ENCODE measurements around the gene GPR137.
"Not testable (repeated sequence)": the region's sequence is repeated elsewhere in the genome, so short reads cannot be mapped to it uniquely, and the experiment has no call there.

GPR137 gene

DNA sequence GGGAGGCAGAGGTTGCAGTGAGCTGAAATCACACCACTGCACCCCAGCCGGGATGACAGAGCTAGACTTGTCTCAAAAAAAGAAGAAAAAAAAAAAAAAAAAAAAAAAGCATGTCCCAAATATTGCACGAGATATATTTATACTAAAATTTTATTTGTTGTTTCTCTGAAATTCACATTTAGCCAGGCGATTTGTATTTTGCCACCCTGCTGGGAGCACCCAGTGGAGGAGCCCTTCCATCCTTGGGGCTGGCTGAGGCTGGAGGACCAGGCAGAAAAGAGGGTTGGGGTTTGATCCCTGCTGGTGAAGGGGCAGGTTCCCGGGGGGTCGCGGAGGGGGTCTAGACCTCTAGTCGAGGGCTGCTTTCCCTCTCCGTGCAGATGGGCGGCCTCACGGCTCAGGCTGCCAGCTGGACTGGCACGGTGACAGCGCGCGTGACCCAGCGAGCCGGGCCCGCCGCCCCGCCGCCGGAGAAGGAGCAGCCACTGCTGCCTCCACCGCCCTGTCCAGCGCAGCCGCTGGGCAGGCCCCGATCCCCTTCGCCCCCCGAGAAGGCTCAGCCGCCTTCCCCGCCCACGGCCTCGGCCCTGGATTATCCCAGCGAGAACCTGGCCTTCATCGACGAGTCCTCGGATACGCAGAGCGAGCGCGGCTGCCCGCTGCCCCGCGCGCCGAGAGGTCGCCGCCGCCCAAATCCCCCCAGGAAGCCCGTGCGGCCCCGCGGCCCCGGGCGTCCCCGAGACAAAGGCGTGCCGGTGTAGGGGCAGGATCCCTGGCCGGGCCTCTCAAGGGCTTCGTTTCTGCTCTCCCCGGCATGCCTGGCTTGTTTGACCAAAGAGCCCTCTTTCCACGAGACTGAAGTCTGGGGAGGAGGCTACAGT is 13.6 kb downstream of the GPR137 start:
- DNase-seq (ENCODE audit: low read depth in 1 of 2, low spot score in 1 of 2) = no peak
- in situ Hi-C loops (cut with HindIII; ENCODE audit: low pct_unique_long_range_greater_than_20kb, low sequenced_read_pairs) = no loop called here
- no peak for TF ChIP-seq JUND (IDR thresholded peaks at IDR 0.05; ENCODE audit: low read depth)

DNA sequence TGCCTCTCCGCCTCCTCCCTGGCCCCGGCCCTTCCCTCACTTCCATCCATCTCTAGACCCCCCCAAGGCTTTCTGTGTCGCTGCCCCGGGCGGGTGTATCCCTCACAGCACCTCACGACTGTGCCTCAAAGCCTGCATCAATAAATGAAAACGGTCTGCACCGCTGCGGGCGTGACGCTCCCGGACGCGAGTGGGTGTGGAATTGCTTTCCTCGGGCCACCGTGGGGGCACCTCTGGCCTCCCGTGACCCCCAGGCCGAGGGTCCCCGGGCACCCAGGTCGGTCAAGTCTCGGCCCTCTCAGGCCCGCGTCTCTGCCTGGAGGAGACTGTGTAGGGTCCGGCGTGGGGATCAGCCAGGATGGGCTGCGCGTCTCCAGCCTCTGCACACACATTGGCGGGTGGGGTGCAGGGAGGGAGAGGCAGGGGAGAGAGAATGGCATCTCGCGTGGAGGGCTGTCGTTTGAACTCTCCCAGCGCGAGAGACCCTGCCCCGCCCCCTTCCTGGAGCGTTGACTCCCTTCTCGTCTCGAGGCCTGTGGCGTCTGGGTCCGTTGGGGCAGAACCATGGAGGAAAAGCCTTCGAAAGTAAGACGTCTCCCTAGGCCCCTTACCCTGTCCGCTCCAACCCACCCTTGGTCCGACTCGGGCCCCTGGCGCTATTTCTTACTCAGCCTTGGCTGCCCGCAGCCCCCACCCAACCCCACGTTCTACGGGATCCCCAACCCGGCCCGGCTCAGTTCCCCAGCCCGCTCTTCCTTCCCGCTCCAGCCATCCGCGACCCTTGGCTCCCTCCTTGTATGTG is 14.4 kb downstream of the GPR137 start, which contains the start of gene CATSPERZ:
TSS of gene CATSPERZ (plus strand) at position 512 of the 802 bp plus-strand sequence. CDS start at position 565, 53 bp downstream.
- no peak for TF ChIP-seq JUND (IDR thresholded peaks at IDR 0.05; ENCODE audit: low read depth)
- DNase-seq (ENCODE audit: low read depth in 1 of 2, low spot score in 1 of 2) = no peak
- in situ Hi-C loops (cut with HindIII; ENCODE audit: low pct_unique_long_range_greater_than_20kb, low sequenced_read_pairs) = no loop called here

DNA sequence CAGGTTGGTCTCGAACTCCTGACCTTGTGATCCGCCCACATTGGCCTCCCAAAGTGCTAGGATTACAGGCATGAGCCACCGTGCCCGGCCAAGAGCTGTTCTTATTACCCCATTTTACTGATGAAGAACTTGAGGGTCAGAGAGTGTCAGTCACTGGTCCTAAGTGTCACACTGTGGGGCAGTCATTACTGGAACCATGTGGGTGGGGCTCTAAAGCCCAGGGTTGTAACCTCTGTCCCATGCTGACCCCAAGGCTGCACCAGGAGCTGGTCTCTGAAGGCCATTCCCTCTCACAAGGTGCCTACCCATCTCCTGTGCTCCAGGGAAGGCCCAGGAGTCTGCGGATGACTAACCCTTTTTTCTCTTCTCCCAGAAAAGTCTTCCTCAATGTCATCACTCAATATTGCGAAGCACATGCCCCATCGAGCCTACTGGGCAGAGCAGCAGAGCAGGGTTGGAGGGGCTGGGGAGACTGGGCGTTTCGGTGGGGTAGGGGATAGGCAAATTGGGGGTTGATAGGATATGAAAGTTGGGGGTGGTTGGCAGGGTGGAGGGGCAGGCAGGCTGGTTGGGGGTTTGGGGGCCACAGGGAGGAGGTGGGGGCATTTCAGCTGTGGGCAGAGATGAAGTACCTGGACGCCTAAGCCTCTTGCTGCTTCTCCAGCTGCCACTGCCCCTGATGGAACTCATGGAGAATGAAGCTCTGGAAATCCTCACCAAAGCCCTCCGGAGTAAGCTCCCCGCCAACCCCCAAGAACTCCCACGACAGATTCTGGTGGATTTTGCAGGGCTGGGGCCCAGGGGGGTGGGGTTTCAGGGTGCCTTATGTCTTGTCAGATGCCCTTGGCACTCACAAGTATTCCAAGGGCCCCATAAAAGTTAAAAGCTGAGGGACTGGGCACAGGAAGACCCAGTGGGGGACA is 17.7 kb downstream of the GPR137 start:
- in situ Hi-C loops (cut with HindIII; ENCODE audit: low pct_unique_long_range_greater_than_20kb, low sequenced_read_pairs) = no loop called here
- TF ChIP-seq JUND (IDR thresholded peaks at IDR 0.05; ENCODE audit: low read depth) = no peak
- no peak for DNase-seq (ENCODE audit: low read depth in 1 of 2, low spot score in 1 of 2)

DNA sequence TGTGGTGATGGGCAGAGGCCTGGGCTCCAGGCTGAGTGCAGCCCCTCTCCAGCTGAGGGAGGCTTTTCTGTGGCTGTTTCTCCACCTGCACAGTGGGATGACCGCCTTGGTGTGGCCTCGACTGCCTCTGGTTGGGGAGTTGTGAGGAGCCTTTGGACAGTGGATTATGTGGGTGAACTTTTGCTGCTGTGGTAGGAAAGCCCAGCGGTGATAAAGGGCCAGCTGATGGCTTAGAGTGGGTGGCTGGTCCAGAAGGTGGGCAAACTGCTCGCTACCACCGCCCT is 18.3 kb downstream of the GPR137 start:
- in situ Hi-C loops (cut with HindIII; ENCODE audit: low pct_unique_long_range_greater_than_20kb, low sequenced_read_pairs) = no loop called here
- TF ChIP-seq JUND (IDR thresholded peaks at IDR 0.05; ENCODE audit: low read depth) = no peak
- no peak for DNase-seq (ENCODE audit: low read depth in 1 of 2, low spot score in 1 of 2)

DNA sequence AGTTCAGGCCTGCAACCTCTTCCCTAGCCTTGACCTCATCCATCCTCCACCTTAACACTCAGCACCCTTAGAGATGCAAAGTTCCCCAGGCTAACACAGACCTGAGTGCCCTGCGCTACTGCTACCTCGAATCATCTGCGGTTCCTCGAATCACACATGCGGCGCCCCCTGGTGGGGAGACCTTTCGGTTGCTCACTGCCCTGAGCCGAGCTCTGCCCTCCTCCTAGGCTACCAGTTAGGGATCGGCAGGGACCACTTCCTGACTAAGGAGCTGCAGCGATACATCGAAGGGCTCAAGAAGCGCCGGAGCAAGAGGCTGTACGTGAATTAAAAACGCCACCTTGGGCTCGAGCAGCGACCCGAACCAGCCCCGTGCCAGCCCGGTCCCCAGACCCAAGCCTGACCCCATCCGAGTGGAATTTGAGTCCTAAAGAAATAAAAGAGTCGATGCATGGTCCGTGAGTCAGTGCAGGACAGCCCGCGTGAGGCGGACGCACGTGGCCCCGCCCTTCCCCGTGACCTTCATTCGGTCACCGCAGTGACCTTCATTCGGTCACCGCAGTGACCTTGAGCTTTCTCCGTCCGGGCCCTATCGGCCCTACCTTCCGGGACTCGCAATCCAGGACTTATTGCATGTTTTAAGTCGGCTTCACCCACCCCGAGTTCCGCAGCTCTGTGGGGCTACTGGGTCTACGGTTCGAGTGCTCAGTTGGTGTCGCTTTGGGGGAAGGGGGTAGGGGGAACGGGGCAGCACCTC is 18.8 kb downstream of the GPR137 start:
- DNase-seq (ENCODE audit: low read depth in 1 of 2, low spot score in 1 of 2) = peak; percentile 92 to 93
- in situ Hi-C loops (cut with HindIII; ENCODE audit: low pct_unique_long_range_greater_than_20kb, low sequenced_read_pairs) = no loop called here
- TF ChIP-seq JUND (IDR thresholded peaks at IDR 0.05; ENCODE audit: low read depth) = no peak

DNA sequence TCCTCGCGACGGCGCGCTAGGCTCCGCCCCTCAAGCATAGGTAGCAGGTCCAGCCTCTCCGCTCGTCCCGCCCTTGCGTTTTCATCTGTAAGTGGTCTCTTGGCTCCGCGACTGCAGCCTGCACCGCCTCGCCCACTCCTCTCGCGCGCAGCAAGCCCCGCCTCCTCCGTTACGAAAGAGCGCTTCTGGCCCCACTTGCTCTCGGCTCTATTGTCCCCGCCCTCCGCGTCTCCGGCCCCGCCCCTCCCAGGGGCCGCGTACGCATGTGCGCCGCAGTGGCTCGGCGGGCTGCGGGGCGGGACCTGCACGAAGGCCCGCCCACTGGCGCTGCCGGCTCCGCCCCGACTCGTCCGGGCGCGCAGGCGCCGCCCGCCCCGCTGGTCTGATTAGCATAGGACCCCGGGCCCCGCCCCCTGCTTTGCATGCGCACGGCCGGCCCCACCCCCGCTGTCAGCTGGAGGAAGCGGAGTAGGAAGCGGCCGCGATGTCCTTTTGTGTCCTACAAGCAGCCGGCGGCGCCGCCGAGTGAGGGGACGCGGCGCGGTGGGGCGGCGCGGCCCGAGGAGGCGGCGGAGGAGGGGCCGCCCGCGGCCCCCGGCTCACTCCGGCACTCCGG is 19.5 kb downstream of the GPR137 start, which contains the start of gene ESRRA:
TSS of gene ESRRA (plus strand) at position 450 of the 616 bp plus-strand sequence. CDS start 1,656 bp downstream, outside the sequence.
- no peak for TF ChIP-seq JUND (IDR thresholded peaks at IDR 0.05; ENCODE audit: low read depth)
- DNase-seq (ENCODE audit: low read depth in 1 of 2, low spot score in 1 of 2) = peak; percentile 97 to 99
- in situ Hi-C loops (cut with HindIII; ENCODE audit: low pct_unique_long_range_greater_than_20kb, low sequenced_read_pairs) = no loop called here

DNA sequence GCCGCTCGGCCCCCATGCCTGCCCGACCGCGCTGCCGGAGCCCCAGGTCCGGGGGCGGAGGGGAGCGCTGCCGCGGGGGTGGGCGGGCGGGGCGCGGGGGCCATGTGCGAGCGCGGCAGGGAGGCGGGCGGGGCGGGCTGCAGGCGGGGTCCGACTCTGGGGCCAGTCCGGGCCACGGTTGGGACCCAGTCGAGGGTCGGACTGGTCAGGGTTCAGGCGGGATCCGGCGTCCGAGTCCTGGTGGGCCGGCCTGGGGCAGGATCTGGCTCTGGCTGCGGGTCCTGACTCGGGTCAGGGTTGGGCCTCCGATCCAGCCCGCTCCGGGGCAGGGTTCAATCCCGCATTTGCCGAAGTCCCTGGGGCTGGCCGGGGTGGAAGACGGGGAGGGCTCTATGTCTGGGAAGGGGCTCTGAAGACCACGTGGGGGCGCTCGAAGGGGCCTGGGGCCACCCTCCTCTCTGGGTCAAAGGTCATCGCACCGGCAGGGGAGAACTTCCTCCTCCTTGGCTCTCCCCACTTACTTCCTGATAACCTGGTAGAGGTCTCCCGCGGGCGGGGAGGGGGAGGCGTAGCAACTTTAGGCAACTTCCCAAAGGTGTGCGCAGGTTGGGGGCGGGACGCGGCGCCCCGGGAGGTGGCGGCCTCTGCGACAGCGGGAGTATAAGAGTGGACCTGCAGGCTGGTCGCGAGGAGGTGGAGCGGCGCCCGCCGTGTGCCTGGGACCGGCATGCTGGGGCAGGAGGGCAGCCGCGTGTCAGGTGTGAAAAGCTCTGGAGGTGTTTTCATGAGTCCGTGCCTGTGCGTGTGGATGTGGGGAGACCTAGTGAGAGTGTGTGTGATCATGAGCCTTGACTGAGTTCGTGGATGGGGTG is 20.3 kb downstream of the GPR137 start:
- in situ Hi-C loops (cut with HindIII; ENCODE audit: low pct_unique_long_range_greater_than_20kb, low sequenced_read_pairs) = no loop called here
- peak in 1 of 2 experiments; percentile 78 for DNase-seq (ENCODE audit: low read depth in 1 of 2, low spot score in 1 of 2)
- no peak for TF ChIP-seq JUND (IDR thresholded peaks at IDR 0.05; ENCODE audit: low read depth)

DNA sequence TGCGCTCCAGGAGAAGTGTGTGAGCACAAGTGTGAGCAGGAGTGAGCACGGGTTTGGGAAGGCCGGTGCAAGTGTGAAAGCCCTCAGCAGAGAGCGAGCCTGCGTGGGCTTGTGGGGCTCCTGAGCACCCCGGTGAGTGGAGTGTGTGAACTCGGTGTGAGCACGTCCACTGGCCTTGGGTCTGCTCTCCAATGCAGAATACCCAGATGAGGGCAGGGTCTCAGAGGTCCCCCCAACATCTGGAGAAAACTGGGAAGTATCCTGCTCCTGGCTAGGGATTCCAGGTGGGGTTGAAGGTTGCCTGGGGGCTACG is 20.9 kb downstream of the GPR137 start:
- DNase-seq (ENCODE audit: low read depth in 1 of 2, low spot score in 1 of 2) = no peak
- in situ Hi-C loops (cut with HindIII; ENCODE audit: low pct_unique_long_range_greater_than_20kb, low sequenced_read_pairs) = no loop called here
- no peak for TF ChIP-seq JUND (IDR thresholded peaks at IDR 0.05; ENCODE audit: low read depth)

DNA sequence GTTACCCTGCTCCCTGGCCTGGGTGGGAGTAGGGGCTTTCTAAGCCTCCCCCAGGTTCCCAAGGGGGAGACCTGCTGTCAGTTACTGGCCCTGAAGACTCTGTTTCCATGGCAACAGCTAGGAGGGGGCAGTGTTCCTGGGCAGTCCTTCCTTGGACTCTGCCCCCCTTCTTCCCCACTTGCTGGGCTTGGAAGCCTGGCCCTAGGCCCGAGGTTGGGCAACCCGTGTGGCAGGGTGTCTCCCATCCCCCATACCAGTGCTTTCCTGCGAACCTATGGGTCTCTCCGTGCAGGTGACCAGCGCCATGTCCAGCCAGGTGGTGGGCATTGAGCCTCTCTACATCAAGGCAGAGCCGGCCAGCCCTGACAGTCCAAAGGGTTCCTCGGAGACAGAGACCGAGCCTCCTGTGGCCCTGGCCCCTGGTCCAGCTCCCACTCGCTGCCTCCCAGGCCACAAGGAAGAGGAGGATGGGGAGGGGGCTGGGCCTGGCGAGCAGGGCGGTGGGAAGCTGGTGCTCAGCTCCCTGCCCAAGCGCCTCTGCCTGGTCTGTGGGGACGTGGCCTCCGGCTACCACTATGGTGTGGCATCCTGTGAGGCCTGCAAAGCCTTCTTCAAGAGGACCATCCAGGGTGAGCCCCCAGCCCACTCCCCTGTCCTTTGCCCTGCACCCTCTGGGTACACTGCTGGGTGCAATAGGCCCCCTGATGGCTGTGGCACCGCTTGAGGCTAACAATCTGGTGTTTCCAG is 21.4 kb downstream of the GPR137 start:
- TF ChIP-seq JUND (IDR thresholded peaks at IDR 0.05; ENCODE audit: low read depth) = no peak
- in situ Hi-C loops (cut with HindIII; ENCODE audit: low pct_unique_long_range_greater_than_20kb, low sequenced_read_pairs) = no loop called here
- DNase-seq (ENCODE audit: low read depth in 1 of 2, low spot score in 1 of 2) = no peak

DNA sequence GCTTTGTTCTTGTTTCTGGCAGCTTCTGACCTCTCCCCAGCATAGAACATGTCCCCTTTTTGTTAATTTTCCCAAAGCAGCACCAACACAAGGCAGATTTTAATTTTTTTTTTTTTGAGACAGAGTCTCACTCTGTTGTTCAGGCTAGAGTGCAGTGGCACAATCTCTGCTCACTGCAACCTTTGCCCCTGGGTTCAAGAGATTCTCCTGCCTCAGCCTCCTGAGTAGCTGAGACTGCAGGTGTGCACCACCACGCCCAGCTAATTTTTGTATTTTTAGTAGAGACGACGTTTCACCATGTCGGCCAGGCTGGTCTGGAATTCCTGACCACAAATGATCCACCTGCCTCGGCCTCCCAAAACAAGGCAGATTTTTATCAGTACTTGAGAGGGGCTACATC is 22.1 kb downstream of the GPR137 start:
- in situ Hi-C loops (cut with HindIII; ENCODE audit: low pct_unique_long_range_greater_than_20kb, low sequenced_read_pairs); DNase-seq (ENCODE audit: low read depth in 1 of 2, low spot score in 1 of 2): not testable (repeated sequence)
